Testis (tissue), 3 donors: Measurements from ENCODE around the gene NIN. TPM values are rescaled to one million over a fixed set of nuclear protein-coding genes. Genes with fewer than 3 reads are reported as not detected.

Experiments
- DNase-seq: peaks from one replicate; pipeline ENCODE4 v3.0.0-alpha.2; 2019
- H3K27ac ChIP-seq, 2 donors: fragments of 200-600 bp; sonication (generic); one replicate each; pipeline ENCODE4 v1.5.1; 2019
- H3K27me3 ChIP-seq: fragments of 200-600 bp; sonication (generic); one replicate; pipeline ENCODE4 v1.5.1; 2019
- H3K36me3 ChIP-seq: fragments of 200-600 bp; sonication (generic); one replicate; pipeline ENCODE4 v1.5.1; 2017; ENCODE audit warnings: low read depth; ENCODE audit errors: missing control alignments
- H3K4me1 ChIP-seq: fragments of 200-600 bp; sonication (generic); one replicate; pipeline ENCODE4 v1.5.1; 2019
- H3K4me3 ChIP-seq, 2 donors: fragments of 200-600 bp; sonication (generic); one replicate each; pipeline ENCODE4 v1.5.1; 2017 to 2019
- H3K9me3 ChIP-seq: fragments of 200-600 bp; sonication (generic); one replicate; pipeline ENCODE4 v1.5.1; 2017
- CTCF ChIP-seq, 3 experiments: fragments of 450-650 bp in 2 of 3; fragments of 200-600 bp in 1 of 3; sonication (generic) in 1 of 3; IDR thresholded peaks; one replicate each; pipeline ENCODE4 v1.5.1; 2016 to 2019; ENCODE audit warnings: antibody characterized with exemption in 3 of 3, mild to moderate bottlenecking in 2 of 3, moderate library complexity in 1 of 3
- POLR2A ChIP-seq: fragments of 450-650 bp; IDR thresholded peaks from one replicate; pipeline ENCODE4 v1.6.1; 2017; ENCODE audit warnings: antibody characterized with exemption, mild to moderate bottlenecking, moderate library complexity
- WGBS, 2 donors: methylation state at CpG; one replicate each; pipeline ENCODE4 v1.1.5; 2018; 5-methylcytosine and 5-hydroxymethylcytosine counted together
- intact Hi-C: fragments of 100-400 bp; cut with DNase I; formaldehyde crosslinking; loops from one replicate; pipeline ENCODE4 v1.15.1; 2023; ENCODE audit warnings: low total_unique reads
- polyA plus RNA-seq: library from polyadenylated mRNA; stranded (reverse); fragments of 350-450 nt; fragmentation: Illumina TruSeq; extraction: RNeasy Lipid Tissue Mini Kit (QIAGEN cat#74804); gene quantifications from one replicate; pipeline ENCODE4 v1.2.3, GENCODE V29; 2014; ENCODE audit warnings: low read depth, low replicate concordance; ENCODE audit not compliant: insufficient read depth
- total RNA-seq, 2 donors: library from RNA; depleted of rRNA; stranded (reverse); fragments of >200 nt; gene quantifications; one replicate each; pipeline ENCODE4 v1.2.3, GENCODE V29; 2016

The NIN gene
- total and polyA plus RNA-seq, 3 donors from 2014 or later: 4.4 to 16.5 (median 9.3) TPM

GRCh38 chr14:50853891-50854290 is 22.9 kb upstream of the NIN start:
- no peak for TF ChIP-seq POLR2A
- no peak for TF ChIP-seq CTCF (IDR thresholded peaks at IDR 0.05)
- Histone ChIP-seq H3K4me1 (no peaks in the 10 kb centered on the region), H3K4me3 (no peak overlapping the region), H3K9me3 (no peaks in the 10 kb centered on the region), H3K36me3 (no peaks in the 10 kb centered on the region), H3K27me3 (no peaks in the 10 kb centered on the region), H3K27ac (no peak overlapping the region)
- intact Hi-C loops: no loop called here
- DNase-seq: no peak

GRCh38 chr14:50846226-50846880 is 15.4 kb upstream of the NIN start:
- Histone ChIP-seq H3K36me3 (no peaks in the 10 kb centered on the region), H3K27ac (no peak overlapping the region), H3K4me3 (no peak overlapping the region), H3K4me1 (no peaks in the 10 kb centered on the region), H3K27me3 (no peaks in the 10 kb centered on the region), H3K9me3 (no peaks in the 10 kb centered on the region)
- TF ChIP-seq POLR2A (no peak), CTCF (IDR thresholded peaks at IDR 0.05) (no peak)
- no peak for DNase-seq
- WGBS, 2 donors: 86 to 87% methylated on average over 8 of the region's 8 CpGs
- intact Hi-C loops: no loop called here

GRCh38 chr14:50845166-50845565 is 14.2 kb upstream of the NIN start:
- H3K4me1 ChIP-seq: no peaks in the 10 kb centered on the region
- H3K4me3 ChIP-seq: no peak overlapping the region
- no peak for DNase-seq
- no peaks in the 10 kb centered on the region for H3K36me3 ChIP-seq
- WGBS, 2 donors: 85 to 89% methylated on average over 3 of the region's 3 CpGs
- no peaks in the 10 kb centered on the region for H3K27me3 ChIP-seq
- TF ChIP-seq CTCF (IDR thresholded peaks at IDR 0.05) (no peak), POLR2A (no peak)
- H3K27ac ChIP-seq: no peak overlapping the region
- no peaks in the 10 kb centered on the region for H3K9me3 ChIP-seq
- intact Hi-C loops: no loop called here

GRCh38 chr14:50844391-50844790 is 13.4 kb upstream of the NIN start:
- no peak overlapping the region for H3K4me3 ChIP-seq
- no peaks in the 10 kb centered on the region for H3K9me3 ChIP-seq
- no peak overlapping the region for H3K27ac ChIP-seq
- no peaks in the 10 kb centered on the region for H3K4me1 ChIP-seq
- 90 to 91% methylated on average over 2 of the region's 2 CpGs for WGBS, 2 donors
- no peaks in the 10 kb centered on the region for H3K27me3 ChIP-seq
- TF ChIP-seq POLR2A: no peak
- H3K36me3 ChIP-seq: no peaks in the 10 kb centered on the region
- intact Hi-C loops: no loop called here
- DNase-seq: no peak

- Histone ChIP-seq H3K4me3 (no peak overlapping the region), H3K27me3 (no peaks in the 10 kb centered on the region), H3K9me3 (no peaks in the 10 kb centered on the region), H3K4me1 (no peaks in the 10 kb centered on the region), H3K27ac (no peak overlapping the region), H3K36me3 (no peaks in the 10 kb centered on the region)
- no peak for TF ChIP-seq POLR2A
- no peak for TF ChIP-seq CTCF (IDR thresholded peaks at IDR 0.05)
- intact Hi-C loops: no loop called here
- 79 to 85% methylated on average over 5 of the region's 5 CpGs for WGBS, 2 donors
- no peak for DNase-seq
Observed at GRCh38 chr14:50839691-50840090, 8.7 kb upstream of the NIN start.
